ENCODE data around the gene CCM2.

The CCM2 gene

DNA sequence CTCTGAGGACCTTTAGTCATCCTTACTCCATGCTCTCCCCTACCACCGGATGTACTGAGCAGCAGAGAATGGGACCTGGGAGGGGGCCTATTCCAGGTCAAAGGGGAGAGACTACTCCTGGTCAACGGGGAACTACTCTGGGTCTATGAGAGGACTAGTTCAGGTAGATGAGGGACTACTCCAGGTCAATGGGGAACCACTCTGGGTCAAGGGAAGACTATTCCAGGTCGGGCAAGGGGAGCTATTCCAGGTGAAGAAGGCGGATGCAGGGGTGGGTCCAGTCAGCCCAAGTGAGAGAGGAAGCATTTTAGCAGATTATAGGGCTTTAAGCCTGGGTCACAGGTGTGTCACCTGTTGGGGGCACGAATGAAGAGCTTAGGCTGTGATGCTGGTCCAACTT, 35.4 kb downstream of the CCM2 start:
- DNase-seq (ENCODE audit: low spot score) = no peak

DNA sequence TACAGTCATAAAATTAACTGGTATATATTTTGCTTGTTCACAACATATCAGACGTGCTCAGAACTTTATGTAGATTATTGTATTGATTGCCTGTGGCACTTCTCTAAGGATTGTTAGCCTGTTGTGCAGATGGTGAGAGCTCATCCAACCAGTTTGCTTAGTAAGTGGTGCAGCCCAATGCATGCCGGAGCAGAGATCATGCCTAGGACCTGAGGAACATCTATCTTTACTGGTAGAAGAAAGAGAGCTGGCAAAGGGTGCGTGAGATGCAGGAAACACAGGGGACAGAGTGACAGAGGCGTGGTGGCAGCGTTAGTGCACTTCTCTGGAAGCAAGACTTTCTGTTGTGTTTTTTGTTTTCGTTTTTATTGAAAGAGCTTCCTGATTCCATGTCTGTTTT, 35.9 kb downstream of the CCM2 start:
- no peak for DNase-seq (ENCODE audit: low spot score)

DNA sequence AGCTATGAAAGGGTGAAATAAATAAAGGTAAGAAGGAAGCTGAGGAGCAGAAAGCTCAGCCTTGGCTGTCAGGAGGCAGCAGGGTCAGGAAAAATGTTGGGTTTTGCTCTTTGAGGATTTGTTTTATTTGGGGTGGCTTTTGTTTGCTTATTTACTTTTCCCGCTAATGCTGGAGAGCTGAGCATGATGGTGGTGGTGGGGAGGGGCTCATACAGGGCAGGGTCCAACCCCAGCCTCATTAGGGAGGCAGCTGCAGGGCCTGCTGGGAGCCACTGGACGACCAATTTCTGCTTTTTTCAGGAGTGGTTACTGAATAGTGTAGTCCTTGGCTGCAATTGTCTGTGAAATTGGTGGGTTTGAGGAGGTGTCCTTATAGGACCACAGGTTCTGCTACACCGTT, 36.3 kb downstream of the CCM2 start:
- no peak for DNase-seq (ENCODE audit: low spot score)

GRCh38 chr7:45036796-45037195, 36.8 kb downstream of the CCM2 start:
- DNase-seq (ENCODE audit: low spot score) = no peak

GRCh38 chr7:45037876-45038275, 37.9 kb downstream of the CCM2 start:
- DNase-seq (ENCODE audit: low spot score) = no peak

GRCh38 chr7:45039106-45039505, 39.1 kb downstream of the CCM2 start:
- DNase-seq (ENCODE audit: low spot score) = no peak

GRCh38 chr7:45044338-45044737, 44.3 kb downstream of the CCM2 start:
- no peak for DNase-seq (ENCODE audit: low spot score)

- no peak for DNase-seq (ENCODE audit: low spot score)
Measured at GRCh38 chr7:45048748-45049147, 48.7 kb downstream of the CCM2 start.

DNA sequence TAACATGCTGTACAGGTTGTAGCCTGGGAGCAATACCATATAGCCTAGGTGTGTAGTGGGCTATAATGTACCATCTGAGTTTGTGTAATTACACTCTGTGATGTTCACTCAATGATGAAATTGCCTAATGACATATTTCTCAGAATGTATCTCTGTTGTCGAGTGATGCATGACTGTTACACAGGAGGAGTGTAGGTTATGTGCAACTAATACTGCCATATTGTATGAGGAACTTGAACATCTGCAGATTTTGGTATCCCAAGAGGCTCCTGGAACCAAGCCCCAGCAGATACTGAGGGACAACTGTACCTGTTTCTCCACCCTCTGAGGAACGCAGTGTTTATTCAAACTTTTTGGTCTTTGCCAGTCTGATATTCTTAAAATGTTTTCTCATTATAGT, 50.2 kb downstream of the CCM2 start:
- DNase-seq (ENCODE audit: low spot score) = no peak

DNA sequence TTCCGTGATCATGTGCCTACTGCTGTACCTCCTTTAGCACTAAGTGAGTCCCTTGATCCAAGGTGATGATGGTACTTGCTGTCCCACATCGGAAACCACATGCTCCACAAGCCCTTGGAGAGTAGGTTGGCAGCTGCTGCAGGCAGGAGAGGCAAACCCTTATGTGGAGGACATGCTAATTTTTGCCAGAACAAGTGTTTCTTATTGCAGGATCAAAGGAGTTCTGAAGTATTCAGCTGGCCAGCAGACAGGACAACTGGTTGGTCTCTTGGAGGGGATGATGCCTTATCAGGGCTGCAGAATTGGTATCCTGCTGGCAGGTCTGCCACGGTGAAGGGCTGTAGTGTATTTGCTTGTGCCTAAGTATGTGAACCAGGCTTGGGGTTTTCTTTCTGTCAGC, 52.0 kb downstream of the CCM2 start:
- no peak for DNase-seq (ENCODE audit: low spot score)

- DNase-seq (ENCODE audit: low spot score) = no peak
Measured at GRCh38 chr7:45053401-45053800, 53.4 kb downstream of the CCM2 start.

DNA sequence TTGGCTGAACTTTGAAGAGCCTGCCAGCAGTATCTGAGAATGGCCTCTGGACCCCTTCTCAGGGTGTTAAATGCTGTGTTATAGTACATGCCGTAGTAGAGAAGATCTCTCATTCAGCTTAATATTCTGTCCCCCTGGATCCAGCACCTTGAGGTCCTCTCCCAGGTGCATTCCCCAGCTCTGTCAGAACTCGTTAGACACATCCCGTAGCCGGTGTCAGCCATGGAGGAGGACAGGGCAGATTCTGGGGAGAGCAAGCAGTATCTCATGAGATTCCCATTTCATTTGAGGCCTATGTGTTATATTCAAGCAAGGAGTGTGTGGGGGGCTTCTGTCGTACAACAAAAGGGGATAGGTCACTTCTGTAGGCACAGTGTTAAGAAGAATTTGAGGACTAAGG, 53.9 kb downstream of the CCM2 start:
- DNase-seq (ENCODE audit: low spot score) = no peak

GRCh38 chr7:45054442-45054841, 54.4 kb downstream of the CCM2 start:
- no peak for DNase-seq (ENCODE audit: low spot score)

DNA sequence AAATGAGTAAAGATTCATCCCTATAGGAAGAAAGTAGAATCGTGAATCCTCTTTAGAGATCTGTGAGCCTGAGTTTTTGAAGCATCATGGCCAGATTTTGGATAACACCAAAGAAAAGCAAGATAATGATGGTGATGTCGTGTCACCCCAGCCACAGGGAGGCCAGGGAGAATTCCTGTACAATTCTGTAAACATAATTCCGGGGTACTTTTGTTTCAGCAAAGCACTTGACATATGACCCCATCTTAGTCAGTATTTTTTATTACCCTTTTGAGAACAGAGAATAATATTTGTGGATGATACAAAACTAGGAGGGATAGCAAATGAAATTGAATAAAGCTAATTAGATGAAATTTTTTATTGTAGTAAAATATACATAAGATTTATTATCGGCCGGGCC, 55.0 kb downstream of the CCM2 start:
- DNase-seq (ENCODE audit: low spot score) = no peak

DNA sequence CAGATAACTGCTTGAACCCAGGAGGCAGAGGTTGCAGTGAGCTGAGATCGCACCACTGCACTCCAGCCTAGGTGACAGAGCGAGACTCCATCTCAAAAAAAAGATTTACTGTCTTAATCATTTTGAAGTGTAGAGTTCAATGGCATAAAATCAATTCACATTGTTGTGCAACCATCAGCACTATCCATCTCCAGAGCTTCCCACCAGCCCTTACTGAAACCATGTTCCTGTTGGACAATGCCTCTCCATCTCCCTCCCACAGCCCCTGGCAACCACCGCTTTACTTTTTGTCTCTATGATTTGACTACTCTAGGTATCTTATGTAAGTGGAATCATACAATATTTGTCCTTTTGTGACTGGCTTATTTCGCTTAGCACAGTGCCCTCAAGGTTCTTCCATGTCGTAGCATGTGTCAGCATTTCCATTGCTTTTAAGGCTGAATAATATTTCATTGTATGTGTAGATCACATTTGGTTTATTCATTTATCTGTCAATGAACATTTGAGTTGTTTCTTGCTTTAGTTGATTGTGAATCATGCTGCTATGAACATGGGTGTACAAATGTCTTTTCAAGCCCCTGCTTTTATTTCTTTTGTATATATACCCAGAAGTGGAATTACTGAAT, 55.7 kb downstream of the CCM2 start:
- no peak for DNase-seq (ENCODE audit: low spot score)

- DNase-seq (ENCODE audit: low spot score) = no peak
Measured at GRCh38 chr7:45057878-45058277, 57.9 kb downstream of the CCM2 start.

- DNase-seq (ENCODE audit: low spot score) = no peak
Measured at GRCh38 chr7:45060295-45060694, 60.3 kb downstream of the CCM2 start.

- no peak for DNase-seq (ENCODE audit: low spot score)
Measured at GRCh38 chr7:45061352-45061751, 61.4 kb downstream of the CCM2 start.

DNA sequence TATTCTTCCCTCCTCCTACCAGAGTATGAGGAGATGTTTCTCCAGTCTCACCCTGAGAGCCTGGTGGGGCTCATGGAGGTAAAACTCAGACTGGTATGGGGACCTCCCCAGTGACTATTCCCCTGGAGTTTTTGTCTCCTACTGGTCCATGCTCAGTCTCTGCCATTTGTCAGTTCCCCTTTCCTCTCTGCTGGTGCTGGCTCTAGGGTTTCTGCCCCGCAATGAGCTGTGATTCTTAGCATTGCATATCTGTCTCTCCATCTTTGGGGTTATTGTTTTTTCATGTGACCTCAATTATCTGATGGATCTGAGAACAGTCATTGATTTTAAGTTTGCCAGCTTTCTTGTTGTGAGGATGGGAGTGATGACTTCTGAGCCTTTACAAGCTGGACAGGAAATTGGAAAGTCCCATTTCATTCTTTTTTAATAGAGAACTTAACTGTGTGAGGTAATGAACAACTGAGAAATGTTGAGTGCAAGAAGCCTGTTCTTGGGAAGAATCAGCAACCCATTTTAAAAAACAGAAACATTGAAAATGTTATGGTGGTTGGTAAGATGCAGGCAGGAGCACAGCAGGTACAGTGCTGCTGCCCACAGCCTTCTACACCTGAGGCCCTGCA, 61.9 kb downstream of the CCM2 start:
- no peak for DNase-seq (ENCODE audit: low spot score)

DNA sequence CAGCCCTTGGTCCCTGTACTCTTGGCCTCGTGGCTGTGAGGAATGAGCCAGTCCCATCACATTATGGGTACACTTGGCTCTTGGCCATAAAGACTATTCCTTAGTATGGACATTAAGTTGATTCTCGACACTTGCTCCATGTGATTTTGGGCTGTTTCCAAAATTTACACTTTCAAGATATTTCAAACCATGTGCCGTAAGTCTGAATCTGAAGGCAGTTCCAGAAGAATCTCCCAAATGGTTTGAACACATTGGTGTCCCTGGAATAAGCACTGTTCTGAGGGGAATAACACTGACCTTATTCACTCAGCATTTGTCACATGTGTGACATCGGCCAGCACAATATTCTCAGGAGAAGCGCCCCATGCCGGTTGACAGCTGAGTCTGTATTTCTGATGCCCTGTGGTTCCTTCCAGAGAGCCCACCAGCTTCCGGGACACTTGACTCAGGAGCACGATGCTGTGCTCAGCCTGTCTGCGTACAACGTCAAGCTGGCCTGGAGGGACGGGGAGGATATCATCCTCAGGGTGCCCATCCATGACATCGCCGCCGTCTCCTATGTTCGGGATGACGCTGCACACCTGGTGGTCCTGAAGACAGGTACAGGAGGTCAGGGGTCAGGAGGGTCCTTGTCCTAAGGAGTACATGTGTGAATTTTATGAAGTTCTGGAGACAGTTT, 64.2 kb downstream of the CCM2 start:
- DNase-seq (ENCODE audit: low spot score) = no peak

GRCh38 chr7:45065031-45065995, 65.3 kb downstream of the CCM2 start:
- no peak for DNase-seq (ENCODE audit: low spot score)

DNA sequence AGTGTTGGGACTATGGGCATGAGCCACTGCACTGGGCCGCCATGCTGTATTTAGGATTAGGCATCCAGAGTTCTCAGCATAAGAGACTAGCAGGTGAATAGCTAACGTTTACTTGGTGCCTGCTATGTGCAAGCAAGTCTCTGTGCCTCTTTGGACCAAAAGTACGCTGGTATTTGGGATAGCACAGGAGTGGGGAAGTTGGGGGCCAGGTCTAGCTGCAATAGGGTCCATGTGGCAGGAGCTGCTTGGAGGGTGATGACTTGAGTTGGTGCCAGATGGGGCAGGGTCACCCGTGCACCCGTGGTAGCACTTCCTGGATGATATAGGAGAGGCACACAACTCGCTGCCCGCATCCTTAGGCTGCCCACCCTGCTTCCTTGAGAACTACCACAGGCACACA, 66.4 kb downstream of the CCM2 start:
- no peak for DNase-seq (ENCODE audit: low spot score)

GRCh38 chr7:45067582-45067981, 67.6 kb downstream of the CCM2 start:
- no peak for DNase-seq (ENCODE audit: low spot score)
